LNCAP (cell line): Measurements from ENCODE around the gene PPP2R1A.

Experiments used
- CTCF ChIP-seq: fragments of 450-650 bp; IDR thresholded peaks from 2 replicates; pipeline ENCODE4 v1.5.1; 2017; ENCODE audit warnings: mild to moderate bottlenecking

Gene PPP2R1A

DNA sequence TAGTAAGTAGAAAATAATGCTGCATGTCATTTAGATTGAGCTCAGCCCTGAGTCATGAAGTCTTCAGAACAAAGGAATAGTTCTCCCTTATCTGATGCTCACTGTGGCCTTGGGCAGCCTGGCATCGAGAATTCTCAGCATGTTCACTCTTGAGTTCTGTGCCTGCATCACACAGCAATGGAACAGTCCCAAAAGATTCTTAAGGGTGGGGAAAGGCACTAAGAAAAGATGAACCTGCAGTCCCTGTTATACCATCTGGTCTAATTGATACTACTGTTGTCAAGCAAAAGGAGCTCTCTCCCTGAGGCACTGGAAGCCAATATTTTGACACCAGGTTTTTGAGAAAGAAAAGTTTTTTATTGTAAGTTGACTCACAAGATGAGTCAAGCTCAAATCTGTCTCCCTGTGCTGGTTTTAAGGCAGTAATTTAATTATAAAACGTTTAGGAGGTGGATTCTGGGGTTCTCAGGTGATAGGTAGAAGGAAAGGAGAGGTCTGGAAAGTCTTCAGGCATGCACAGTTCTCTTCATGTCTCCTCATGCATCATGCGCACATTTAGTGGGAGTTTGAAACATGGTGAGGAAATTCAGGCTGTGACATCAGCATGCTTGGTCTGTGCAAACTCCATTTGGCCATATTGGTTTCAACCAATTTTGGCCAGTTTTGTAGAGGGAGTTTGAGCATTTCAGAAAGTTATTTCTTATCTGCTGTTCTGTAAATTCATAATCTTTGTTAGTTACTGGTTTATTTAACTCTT lies 41.5 kb downstream of the PPP2R1A start:
- TF ChIP-seq CTCF: no peak

- TF ChIP-seq CTCF: no peak
Observed at GRCh38 chr19:52234406-52234805, 44.6 kb downstream of the PPP2R1A start.

DNA sequence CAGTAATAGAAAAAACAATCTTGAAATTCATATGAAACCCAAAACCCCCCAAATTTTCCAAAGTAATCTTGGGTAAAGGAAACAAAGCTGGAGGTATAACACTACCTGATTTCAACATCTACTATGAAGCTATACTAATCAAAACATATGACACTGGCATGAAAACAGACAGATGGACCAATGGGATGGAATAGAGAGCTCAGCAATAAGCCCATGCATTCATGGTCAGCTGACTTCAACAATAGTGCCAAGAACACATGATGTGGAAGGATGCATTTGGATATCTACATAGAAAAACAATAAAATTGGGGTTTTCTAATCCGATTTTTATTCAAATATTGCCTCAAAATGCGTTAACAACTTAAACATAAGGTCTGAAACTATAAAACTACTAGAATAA lies 47.3 kb downstream of the PPP2R1A start:
- TF ChIP-seq CTCF: no peak

DNA sequence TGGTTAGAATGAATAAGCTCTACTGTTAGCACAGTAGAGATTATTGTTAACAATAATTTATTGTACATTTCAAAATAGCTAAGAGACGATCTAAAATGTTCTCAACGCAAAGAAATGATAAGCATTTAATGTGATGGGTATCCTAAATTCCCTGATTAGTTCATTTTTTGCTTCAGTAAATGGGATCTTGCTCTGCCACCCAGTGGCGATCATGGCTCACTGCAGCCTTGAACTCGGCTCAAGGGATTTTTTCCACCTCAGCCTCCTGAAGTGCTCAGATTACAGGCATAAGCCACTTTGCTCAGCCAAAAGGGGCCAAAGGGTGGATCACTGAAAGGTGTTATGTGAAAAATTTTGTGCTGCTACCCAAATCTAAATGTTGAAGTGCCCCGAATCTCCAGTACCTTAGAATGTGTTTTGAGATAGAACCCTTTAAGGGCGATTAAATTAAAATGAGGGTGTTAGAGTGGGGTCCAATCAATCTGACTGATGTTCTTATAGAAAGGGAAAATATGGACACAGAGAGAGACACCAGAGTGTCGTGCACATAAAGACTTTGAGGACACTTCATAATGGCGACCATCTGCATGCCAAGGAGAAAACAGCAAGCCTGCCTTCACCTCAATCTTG lies 48.0 kb downstream of the PPP2R1A start:
- peak; percentile 92 for TF ChIP-seq CTCF

DNA sequence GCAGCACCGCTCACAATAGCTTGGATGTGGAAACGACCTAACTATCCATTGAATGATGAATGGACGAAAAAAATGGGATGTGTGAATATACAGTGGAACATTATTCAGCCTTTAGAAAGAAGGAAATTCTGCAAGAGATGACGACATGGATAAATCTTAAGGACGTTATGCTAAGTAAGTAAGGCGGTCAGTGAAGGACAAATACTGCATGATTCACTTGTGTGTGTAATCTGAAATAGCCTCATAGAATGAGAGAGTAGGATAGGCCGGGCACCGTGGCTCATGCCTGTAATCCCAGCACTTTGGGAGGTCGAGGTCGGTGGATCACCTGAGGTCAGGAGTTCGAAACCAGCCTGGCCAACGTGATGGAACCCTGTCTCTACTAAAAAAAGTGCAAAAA lies 54.2 kb downstream of the PPP2R1A start:
- no peak for TF ChIP-seq CTCF

DNA sequence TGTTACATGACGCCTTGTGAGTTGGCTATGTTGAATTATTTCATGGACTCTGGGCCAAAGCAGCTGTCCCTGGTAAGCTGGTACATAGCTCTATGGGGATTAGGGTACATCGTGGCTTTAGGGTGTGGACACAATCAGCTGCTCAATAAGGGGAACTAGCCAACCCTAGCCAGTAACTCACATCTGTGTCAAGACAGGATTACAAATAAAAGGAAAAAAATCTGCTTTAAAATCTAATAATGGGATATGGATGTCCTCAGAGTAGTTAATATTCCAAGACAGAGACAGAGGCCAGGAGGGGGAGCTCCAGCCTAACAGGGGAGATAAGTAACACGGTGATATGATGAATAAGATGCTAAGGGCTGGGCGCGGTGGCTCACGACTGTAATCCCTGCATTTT lies 58.4 kb downstream of the PPP2R1A start:
- peak; percentile 59 for TF ChIP-seq CTCF

DNA sequence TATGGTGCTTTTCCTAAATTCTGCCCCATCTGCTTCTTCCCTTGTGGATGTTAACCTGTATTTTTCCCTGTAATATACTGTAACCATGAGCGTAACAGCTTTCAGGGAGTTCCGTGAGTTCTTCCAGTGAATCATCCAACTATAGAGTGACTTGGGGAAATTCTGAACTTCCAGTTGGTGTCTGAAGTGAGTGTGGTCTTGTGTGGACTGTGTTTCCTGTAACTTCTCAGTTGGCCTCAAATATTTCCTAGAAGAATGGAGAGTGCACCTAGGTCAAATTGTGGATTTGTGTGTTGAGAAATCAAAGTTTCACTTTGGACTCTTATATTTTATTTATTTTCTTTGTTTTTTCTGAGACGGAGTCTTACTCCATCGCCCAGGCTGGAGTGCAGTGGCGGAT lies 68.6 kb downstream of the PPP2R1A start:
- no peak for TF ChIP-seq CTCF
